GM19452 (cell line): Measurements from ENCODE around the gene TRPV3.
"Not testable (repeated sequence)": the region's sequence is repeated elsewhere in the genome, so short reads cannot be mapped to it uniquely, and the experiment has no call there.

Experiments used
- ATAC-seq: cut with Tn5 transposase; IDR thresholded peaks from one replicate; pipeline ENCODE4 v1.9.1; 2021; ENCODE audit not compliant: unreplicated experiment

The TRPV3 gene

DNA sequence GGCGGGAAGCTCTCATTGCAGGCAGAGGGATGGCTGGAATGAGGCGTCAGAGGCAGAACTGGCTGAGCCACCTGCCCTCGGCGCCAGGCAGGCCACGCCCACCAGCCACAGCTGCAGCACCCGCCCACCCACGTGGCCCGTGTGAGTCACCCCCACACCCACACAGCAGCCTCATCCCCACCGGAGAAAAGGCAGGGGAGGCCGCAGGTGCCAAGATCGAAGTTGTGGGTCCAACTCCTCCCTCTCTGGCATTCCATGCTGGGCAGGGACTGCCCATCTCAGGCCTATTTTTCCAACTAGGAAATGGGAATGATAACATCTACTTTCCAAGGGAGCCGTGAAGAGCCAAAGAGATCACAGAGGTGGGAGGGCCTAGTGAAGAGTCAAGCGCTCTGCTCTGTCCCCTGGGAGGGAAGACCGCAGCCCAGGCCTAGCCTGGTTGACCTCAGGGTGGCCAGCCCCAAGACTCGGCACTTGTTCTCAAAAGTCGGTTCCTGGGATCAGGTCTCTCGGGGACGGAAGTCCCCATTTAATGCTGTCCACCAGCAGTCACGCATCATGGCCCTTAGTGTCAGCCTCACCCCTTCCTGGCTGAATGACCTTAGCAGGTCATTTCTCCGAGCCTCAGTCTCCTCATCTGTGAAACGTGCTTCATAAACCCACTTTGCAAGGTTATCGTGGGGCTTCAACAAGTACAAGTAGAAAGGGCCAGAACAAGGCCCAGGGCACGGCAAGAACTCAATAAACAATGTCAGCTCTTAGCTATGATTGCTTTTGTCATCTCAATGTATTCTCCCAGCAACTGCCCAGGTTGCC is at the start of gene TRPV3:
TSS of gene TRPV3 (minus strand) at position 45 of the 816 bp plus-strand sequence. CDS start 2,962 bp downstream, outside the sequence.
- peak; percentile 37 for ATAC-seq

DNA sequence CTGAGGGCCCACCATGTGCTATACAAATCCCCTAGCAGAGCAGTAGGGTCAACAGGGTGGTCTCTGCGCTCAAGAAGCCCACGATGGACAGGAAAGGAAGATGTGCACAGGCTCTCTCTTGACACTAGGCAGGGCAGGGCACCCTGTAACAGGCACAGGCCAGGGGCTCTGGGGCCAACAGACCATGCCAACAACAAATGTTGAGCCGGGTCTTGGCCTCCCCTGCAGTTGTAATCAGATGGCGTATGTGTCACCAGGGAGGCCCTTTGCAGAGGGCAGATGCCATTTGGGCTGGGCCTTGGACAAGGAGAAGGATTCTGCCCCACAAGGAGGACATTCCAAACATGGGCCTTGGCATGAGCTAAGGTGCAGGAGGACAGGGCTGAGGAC is 46.3 kb upstream of the TRPV3 start:
- ATAC-seq: no peak

DNA sequence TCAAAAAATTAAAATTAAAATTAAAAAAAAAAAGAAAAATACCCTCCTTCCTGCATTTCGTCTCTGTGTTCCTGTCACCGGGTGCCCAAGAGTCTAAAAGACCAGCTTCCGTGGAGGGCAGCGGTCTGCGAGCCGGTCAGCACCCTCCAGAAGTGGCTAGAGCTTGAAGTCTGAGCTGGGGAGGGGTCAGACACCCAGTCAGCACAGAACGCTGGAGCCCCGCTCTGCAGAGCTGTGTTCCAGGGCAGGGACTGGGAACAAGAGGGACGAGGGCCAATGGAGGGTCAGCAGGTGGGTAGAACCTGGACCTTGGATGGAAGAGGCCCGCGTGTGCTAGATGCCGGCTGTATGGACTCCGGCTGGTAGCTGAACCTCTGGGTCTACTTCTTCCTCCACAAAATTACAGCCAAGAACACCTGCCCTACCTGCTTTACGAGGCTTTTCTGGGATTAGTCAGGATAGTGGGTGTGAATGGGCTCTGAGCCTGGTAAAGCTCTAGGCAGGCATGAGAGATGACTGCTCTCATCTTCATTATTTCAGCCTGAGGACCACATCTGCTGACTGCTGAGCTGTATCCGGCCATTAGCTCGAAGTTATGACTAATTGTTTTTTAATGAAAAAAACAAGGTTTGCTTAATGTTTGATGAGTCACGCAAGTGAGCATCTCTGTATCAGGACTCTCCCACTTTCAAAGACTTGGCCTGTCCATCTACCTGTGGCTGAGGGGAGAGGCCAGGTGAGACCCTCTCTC is 45.7 kb upstream of the TRPV3 start:
- ATAC-seq: no peak

DNA sequence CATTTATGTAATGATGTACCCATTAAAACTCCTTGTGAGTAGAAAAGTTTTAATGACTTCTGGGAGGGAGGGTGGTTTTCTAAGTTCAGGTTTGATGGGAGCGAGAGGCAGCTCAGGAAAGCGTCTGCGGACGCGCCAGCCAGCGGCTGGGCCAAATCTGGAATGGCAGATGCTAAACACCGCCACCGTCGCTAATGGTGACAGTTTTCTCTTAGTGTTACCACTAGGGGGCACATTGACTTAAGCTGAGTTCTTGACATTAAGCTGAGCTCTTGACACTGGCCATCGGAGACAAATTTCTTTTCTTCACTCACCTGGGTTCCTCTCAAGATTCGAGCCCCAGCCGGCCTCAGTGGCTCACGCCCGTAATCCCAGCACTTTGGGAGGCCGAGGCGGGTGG is 44.9 kb upstream of the TRPV3 start:
- ATAC-seq: no peak

DNA sequence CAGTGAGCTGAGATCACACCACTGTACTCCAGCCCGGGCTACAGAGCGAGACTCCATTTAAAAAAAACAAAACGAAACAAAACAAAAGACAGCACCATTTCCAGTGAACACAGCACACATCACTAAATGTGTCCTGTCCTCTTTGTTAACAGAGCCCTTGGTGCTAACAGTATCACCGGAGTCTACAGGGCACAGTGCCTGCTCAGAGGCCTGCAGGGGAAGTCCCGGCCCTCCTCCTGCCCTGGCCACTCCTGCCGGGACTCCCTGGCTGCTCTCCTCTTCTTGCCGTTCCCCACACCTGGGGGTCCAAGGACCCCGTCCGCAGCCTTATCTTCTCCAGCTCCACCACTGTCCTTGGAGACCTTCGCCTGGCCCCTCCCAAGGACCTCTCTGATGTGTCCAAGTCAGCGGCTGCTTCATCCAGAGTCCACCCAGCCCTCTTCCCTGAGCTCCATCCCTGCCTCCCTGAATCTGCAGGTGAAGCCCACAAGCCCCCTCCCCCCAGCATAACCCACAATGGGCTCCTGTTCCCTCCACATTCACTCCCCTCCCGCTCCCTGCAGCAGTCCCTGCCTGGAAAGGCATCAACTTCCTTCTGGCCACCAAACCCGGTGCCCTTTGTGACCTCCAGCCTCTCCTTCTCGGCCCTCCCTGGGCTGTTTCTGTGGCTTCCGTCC is 43.1 kb upstream of the TRPV3 start:
- ATAC-seq: no peak

DNA sequence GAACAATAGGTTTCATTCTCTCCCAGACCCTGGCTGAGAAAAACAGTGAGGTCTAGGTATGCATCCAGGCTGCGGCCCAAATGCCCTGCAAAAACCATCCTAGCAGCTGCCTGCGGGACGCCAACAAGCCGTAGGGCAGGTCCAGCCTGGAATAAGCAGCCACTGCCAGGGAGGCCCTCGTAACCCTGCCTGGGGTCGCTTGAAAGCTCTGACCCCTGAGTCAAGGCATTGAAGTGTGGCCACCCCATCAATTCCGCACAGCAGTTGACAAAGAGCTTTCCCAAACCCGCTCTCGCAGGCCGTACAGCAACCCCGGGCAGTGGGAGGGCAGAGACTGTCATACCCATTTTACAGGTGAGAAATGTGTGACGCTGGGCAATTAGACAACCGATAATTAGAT is 40.5 kb upstream of the TRPV3 start:
- ATAC-seq: no peak

DNA sequence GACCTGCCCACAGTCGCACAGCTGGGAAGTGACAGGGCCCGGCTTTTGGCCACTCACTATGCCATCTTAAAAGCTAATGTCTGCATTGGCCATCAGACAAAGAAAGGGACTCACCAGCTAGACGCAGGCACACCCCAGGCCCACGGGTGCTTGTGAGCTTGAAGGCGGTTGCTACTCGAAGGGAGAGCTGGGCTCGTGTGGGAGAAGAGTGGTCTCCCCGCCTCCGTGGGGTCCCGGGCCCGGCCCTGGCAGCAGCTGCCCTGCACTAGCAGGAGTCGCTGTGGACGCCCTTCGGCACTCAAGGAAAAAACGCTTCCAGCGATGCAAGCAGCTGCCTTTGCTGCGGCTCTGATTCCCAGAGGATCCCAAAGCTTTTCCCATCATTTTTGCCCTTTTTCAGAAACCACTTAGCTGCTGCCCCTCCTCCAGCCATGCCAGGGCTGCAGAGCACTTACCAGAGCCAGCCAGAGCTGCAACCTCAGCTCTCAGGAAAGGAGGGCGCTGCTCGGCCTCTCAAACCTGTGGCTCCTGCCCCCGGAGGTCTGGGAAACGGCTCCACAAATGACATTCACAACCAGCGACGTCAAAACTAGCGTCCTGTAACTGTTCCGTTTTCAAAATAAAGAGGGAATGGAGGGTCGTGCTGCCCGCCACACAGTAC is 39.3 kb upstream of the TRPV3 start:
- no peak for ATAC-seq

DNA sequence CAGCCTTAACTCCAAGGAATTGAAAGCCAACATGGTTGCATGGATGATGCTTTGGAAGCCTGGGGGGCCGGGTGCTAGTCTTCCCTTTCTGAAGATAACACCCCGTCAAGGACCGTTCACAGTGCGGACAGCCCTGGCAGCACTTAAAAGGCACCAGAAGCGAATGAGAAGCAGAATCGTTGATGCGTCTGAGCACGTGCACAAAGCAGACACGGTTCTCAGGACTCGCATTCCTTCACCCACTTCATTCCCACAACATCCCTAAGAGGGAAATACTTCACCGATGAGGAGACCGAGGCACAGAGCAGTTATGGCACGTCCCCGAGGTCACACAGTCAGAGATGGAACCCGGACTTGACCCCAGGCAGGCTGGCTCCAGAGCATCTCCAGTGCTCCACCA is 37.4 kb upstream of the TRPV3 start:
- ATAC-seq: no peak

DNA sequence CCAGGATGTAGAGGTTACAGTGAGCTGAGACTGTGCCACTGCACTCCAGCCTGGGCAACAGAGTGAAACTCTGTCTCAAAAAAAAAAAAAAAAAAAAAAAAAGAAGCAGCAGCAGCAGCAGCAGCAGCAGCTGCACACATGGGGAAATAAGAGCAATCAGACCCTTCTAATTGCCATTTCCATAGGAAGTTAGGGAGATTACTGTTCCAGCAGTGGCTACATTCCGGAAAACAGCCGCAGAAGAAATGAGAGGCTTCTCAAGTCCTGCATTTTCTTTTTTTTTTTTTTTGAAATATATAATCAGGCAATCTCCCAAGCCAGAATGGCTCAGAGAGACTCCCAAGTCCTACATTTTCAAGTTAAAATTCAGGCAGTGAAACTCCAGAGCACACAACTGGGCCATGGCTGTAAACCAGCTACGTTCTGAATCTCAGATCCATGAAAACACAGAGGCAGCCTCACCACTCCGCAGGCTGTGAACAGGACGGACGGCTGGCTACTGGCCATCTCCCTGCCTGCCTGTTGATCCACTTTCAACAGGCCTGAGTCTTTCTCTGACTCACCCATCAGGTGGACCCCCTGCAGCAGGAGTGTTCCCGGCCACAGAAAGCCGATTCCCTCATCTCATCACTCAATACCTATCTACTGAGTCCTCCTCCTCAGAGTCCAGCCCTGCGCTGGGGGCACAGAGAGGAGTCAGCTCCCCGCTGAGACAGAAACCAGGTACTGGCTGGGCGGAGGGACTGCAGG is 36.6 kb upstream of the TRPV3 start:
- ATAC-seq: no peak

DNA sequence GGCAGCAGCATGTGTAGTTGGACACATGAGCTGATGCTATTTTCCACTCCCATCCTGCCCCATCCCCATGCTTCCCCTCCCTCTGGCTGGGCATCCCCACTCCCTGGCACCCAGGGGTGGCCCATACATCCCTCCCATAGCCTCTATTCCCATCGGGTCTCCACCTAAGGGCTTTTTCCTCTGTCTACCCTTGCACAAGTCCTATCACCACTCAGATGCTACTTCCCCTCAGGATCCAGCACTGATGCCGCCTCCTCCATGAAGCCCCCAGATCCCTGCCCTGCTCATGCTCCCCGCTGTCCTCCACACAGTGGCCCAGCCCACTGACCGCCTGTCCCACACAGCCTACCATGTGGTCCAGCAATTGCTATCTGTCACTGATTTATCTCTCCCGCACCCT is 35.8 kb upstream of the TRPV3 start:
- ATAC-seq: no peak

DNA sequence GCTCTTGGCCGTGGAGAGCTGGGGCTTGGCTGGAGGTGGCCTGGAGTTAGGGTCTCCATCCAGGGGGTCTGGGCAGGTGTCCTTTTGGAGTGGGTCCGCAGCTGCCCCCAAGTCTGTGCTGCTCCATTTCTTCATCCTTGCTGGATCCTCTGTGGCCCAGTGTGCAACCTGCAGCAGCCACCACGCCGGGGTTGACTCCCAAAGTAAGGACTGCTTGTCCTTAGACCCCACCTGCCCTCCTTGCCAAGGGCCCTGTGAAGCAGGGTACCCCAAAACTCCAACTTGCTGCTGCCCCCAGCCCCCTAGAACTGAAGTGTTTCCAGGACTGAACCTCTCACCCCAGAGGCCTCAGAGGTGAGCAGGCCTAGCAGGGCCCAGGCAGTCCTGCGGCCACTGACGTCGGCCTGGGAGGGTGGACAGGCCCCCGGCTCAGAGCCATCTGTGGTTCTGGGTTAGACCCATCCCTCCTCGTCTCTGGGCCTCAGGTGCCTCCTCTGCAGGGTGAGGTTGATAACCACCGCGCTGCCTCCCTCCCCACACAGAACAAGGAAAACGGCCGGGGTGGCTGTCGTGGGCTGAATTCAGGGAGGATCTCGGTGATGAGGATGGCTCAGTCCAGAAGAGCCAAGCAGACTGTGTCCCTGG is 34.7 kb upstream of the TRPV3 start:
- ATAC-seq: no peak

DNA sequence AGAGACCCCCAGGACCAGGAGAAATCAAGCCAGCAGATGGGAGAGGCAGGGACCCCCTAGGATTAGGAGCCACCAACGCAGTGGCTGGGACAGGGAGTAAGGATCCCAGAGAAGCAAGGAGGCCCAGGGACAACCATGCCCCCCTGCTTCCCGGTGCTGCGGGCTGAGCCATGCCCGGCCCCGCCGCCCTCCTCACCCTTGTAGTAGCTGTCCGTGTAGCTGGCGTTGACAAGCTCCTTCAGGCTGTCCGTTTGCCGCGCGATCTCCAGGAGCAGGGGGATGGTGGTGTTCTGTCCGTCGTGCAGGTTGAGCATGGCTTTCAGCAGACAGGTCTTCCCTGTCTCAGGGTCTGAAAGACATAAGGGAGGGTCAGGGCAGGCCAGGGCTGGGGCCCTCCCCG is 33.2 kb upstream of the TRPV3 start:
- no peak for ATAC-seq

DNA sequence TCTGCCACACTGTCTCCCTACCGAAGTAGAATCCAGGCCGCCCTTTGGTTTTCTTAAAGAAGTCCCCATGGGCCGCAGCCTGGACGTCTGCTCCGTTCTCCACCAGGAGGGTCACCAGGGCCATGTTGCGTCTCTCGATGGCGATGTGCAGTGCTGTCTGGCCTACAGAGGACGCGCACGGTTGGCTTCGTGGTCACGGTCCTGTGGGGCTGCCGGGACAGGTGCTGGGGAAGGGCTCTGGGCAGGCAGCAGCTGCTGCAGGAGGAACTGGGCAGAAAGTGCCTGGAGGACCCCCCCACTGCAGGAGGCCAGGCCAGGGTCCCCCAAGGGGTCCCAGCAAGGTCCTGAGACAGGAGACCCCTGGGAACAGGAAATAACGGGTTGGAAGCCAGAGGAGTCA is 32.6 kb upstream of the TRPV3 start:
- no peak for ATAC-seq

DNA sequence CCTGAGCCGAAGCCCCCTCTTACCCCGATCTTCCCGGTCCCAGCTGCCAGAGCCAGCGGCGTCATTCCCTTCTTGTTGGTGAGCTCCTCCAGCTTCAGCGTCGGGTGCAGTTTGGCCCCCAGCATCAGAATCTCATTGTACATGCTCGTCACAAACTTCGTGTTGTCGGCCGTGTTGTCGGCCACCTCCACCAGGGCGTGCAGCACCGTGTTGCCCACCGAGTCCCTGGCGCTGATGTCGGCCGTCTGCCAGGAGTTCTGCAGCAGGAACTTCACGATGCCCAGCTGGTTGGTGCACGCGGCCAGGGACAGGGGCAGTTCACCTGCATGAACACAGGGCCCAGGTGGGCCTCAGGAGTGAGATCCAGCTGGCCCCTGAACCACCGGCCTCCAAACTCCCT is 32.2 kb upstream of the TRPV3 start:
- ATAC-seq: no peak

DNA sequence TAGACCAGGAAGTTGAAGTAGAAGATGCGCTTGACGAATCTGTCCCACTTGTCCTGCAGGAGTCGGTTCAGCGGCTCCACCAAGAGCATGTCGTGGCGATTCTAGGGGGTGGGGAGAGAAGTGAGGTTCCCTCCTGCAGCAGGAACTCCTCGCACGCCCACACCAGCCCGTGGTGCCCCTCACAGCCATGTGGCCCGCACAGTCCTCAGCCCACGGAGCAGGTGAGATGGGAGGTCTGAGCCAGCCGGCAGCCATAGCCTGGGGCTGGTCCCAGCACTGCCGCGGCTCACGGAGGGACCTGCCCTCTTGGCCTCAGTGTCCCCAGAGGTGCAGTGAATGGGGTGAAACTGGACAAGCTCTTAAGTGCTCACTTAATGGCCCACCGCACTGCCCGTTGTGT is 28.2 kb upstream of the TRPV3 start:
- no peak for ATAC-seq

DNA sequence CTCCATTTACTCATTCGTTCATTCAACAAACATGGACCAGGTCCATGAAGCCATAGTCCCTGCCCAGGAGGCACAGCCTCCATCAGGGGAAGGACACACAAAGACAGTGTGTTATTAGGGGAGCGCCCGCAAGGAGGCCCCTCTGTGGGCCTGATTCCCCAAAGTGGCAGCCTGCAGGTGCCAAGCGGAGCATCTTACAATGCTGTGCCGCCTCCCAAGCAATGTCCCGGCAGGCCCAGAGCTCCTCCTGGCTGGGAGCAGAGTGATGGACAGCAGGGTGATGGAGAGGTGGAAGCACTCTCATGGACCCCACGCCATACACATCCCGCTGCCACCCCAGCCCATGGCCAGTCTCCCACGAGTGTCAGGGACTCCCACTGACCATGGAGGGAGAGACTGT is 25.8 kb upstream of the TRPV3 start:
- no peak for ATAC-seq

DNA sequence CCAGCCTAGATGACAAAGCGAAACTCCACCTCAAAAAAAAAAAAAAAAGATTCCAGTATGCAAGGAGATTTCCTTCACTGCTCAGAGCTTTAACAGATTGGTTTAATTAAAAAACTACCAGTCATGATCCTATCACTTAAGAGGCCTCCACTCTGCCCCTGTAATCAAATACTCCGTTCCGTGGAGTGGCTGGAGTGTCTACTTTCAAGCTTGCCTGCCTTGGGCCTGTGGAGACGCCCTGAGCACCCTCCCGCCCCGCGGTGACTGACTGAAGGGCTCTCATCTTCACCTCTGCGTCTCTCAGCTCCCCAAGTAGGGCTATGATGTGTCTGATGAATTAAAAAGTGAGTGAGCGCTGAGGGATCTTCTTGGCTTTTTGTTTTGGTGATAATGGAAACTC is 25.3 kb upstream of the TRPV3 start:
- ATAC-seq: no peak

DNA sequence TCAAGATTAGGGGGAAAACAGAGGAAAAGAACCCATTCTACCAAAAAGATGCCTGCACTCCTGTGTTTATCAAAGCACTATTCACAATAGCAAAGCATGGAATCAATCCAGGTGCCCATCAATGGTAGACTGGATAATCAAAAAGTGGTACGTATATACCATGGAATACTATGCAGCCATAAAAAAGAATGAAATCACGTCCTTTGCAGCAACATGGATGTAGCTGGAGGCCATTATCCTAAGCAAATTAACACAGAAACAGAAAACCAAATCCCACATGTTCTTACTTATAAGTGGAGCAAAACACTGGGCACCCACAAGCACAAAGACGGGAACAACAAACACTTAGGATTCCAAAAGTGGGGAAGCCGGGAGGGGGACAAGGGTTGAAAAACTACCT is 21.1 kb upstream of the TRPV3 start:
- not testable (repeated sequence) for ATAC-seq

DNA sequence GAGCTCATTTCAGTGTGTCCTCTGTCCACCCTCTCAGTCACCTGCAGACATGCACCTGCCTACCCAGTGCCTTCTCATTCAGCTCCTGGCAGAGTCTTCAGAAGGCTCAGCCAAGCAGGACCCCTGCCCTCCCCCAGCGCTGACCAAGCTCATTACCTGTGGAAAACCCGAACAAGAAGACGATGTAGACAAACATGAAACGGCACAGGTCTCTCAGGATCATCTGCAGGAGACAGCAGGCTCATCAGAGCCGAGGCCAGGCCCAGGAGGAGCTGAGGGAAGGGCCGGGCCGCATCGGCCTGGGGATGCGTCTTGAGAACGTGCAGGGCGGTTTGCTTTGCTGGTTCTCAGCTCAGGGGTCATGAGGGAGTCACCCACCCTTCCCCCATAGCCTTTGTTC is 19.4 kb upstream of the TRPV3 start:
- ATAC-seq: no peak

DNA sequence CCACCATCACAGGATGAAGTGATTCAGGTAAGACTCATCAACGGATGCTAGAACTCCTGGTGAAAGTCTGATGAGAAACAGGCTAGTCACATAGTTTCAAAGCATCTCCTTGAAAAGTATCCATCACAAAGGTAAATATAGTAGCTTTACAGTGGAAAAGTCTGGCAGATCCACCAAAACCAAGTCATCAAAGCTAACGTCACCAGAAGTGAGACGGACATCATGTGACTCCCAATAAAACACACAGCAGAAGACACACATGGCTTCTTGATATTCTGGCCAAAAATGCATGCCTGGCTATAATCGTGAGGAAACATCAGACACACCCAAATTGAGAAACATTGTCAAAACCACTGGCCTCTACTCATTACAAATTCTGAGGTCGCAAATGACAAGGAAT is 17.9 kb upstream of the TRPV3 start:
- ATAC-seq: no peak
